ENCODE results near the gene IFITM1. TPM values are rescaled to one million over a fixed set of nuclear protein-coding genes. Genes with fewer than 3 reads are reported as not detected.
A peak's percentile ranks its signal among the peaks of the same experiment; 100 is the strongest.
"Not testable (repeated sequence)": the region's sequence is repeated elsewhere in the genome, so short reads cannot be mapped to it uniquely, and the experiment has no call there.

IFITM1 gene
- total and polyA plus RNA-seq, 7 donors = 41.2 to 580 (median 91.5) TPM

- H3K9me3 ChIP-seq = no peaks in the 10 kb centered on the region
- H3K36me3 ChIP-seq = no peaks in the 10 kb centered on the region
- no peaks in the 10 kb centered on the region for H3K27me3 ChIP-seq
- intact Hi-C loops (cut with DNase I) = loop anchor here (1.0 kb wide), 1 partner anchor 26 kb away; no protein-coding TSS in a partner anchor
- peak overlapping the region; percentile 87 to 95 (median 90) for H3K27ac ChIP-seq
- TF ChIP-seq POLR2A (IDR thresholded peaks at IDR 0.05) = no peak
- no peak for TF ChIP-seq EP300 (IDR thresholded peaks at IDR 0.05)
- peak; percentile 13 to 61 (median 43) for TF ChIP-seq POLR2AphosphoS5 (IDR thresholded peaks at IDR 0.05)
- TF ChIP-seq CTCF (IDR thresholded peaks at IDR 0.05) = no peak
- no peak overlapping the region for H3K4me3 ChIP-seq
- WGBS, 2 donors = 19 to 34% methylated on average over 19 of the region's 19 CpGs
- peak; percentile 93 for DNase-seq
- peaks cover 0 to 58% (median 38%) of the 10 kb centered on the region in 4 donors for H3K4me1 ChIP-seq
These were observed 13.2 kb downstream of the IFITM1 start for GRCh38 chr11:326842-327580.

GRCh38 chr11:327581-327923, 13.7 kb downstream of the IFITM1 start:
- intact Hi-C loops (cut with DNase I) = no loop called here
- no peak for DNase-seq
- peaks cover 0 to 56% (median 38%) of the 10 kb centered on the region in 4 donors for H3K4me1 ChIP-seq
- 96 to 97% methylated on average over 3 of the region's 3 CpGs for WGBS, 2 donors
- H3K27me3 ChIP-seq = no peaks in the 10 kb centered on the region
- no peak for TF ChIP-seq POLR2A (IDR thresholded peaks at IDR 0.05)
- H3K36me3 ChIP-seq = no peaks in the 10 kb centered on the region
- H3K4me3 ChIP-seq = no peak overlapping the region
- peak overlapping the region; percentile 87 to 95 (median 90) for H3K27ac ChIP-seq
- H3K9me3 ChIP-seq = no peaks in the 10 kb centered on the region

- Histone ChIP-seq H3K4me1 (peaks cover 0 to 51% (median 38%) of the 10 kb centered on the region in 4 donors), H3K27me3 (no peaks in the 10 kb centered on the region), H3K9me3 (no peaks in the 10 kb centered on the region), H3K27ac (peak overlapping the region in 3 of 4 donors; percentile 87 to 95 (median 91)), H3K4me3 (no peak overlapping the region), H3K36me3 (no peaks in the 10 kb centered on the region)
- DNase-seq = peak; percentile 67
- no peak for TF ChIP-seq CTCF (IDR thresholded peaks at IDR 0.05)
- TF ChIP-seq POLR2AphosphoS5 (IDR thresholded peaks at IDR 0.05) = no peak
- intact Hi-C loops (cut with DNase I) = no loop called here
- 96 to 98% methylated on average over 13 of the region's 13 CpGs for WGBS, 2 donors
These were observed 14.2 kb downstream of the IFITM1 start for GRCh38 chr11:328012-328411.

DNA sequence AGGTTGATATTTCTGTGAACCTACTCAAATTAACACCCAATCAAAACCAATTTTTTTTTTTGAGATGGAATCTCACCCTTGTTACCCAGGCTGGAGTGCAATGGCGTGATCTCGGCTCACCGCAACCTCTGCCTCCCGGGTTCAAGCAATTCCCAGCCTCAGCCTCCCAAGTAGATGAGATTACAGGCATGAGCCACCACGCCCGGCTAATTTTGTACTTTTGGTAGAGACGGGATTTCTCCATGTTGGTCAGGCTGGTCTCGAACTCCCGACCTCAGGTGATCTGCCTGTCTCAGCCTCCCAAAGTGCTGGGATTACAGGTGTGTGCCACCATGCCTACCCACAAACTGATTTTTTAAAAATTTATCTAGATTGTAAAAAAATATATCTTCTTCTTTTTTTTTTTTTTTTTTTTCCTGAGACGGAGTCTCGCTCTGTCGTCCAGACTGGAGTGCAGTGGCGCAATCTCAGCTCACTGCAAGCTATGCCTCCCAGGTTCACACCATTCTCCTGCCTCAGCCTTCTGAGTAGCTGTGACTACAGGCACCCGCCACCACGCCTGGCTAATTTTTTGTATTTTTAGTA, 14.8 kb downstream of the IFITM1 start:
- H3K4me3 ChIP-seq; H3K9me3 ChIP-seq; H3K27ac ChIP-seq; H3K27me3 ChIP-seq; intact Hi-C loops (cut with DNase I); H3K36me3 ChIP-seq: not testable (repeated sequence)
- H3K4me1 ChIP-seq = peaks cover 0 to 45% (median 38%) of the 10 kb centered on the region in 4 donors
- 91 to 92% methylated on average over 15 of the region's 15 CpGs for WGBS, 2 donors
- peak; percentile 47 for DNase-seq

- DNase-seq = peak; percentile 29
- no peak for TF ChIP-seq POLR2AphosphoS5 (IDR thresholded peaks at IDR 0.05)
- no peak for TF ChIP-seq CTCF (IDR thresholded peaks at IDR 0.05)
- no peak for TF ChIP-seq EP300 (IDR thresholded peaks at IDR 0.05)
- TF ChIP-seq POLR2A (IDR thresholded peaks at IDR 0.05) = no peak
- no peaks in the 10 kb centered on the region for H3K36me3 ChIP-seq
- H3K27ac ChIP-seq = no peak overlapping the region
- no peaks in the 10 kb centered on the region for H3K9me3 ChIP-seq
- peaks cover 0 to 33% (median 27%) of the 10 kb centered on the region in 4 donors for H3K4me1 ChIP-seq
- intact Hi-C loops (cut with DNase I) = no loop called here
- H3K4me3 ChIP-seq = no peak overlapping the region
- 91 to 97% methylated on average over 2 of the region's 2 CpGs for WGBS, 2 donors
- H3K27me3 ChIP-seq = no peaks in the 10 kb centered on the region
These were observed 16.0 kb downstream of the IFITM1 start for GRCh38 chr11:329886-330253.
